Measurements from ENCODE around the gene FHL1.

DNA sequence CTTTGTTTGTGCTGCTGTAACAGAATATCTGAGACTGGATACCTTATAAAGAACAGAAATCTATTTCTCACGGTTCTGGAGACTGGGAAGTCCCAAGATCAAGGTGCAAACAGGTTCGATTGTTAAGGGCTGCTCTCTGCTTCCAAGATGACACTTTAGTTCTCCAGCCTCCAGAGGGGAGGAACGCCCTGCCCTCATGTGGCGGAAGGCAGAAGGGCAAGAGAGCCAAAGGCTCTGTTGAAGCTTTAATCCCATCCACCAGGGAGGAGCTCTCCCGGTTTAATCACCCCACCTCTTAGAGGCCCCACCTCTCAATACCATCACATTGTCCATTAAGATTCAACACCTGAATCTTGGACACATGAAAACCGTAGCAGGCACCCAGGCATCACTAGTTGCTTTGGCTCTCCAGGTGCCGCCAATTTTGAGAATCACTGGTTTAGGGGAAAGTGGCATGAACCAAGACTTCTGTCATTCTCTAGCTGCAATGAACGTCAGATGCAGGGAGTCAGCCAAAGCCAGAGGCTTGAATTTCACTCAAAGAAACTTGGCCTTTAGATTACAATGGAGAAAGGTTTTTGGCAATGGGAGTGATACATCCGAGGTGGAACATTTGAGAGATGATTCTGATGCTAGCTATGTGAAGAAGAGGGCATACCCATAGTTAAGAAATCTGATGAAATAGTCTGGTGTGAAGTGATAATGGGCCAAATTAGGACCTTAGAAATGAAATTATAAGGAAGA lies 15.7 kb downstream of the FHL1 start:
- TF ChIP-seq POLR2A (IDR thresholded peaks at IDR 0.05) (no peak), CTCF (IDR thresholded peaks at IDR 0.05) (peak; percentile 17 to 44 (median 39)), POLR2AphosphoS5 (IDR thresholded peaks at IDR 0.05; ENCODE audit: insufficient read depth in 1 of 2, low read depth in 1 of 2) (no peak)
